ENCODE data around the gene LTB4R2.

DNA sequence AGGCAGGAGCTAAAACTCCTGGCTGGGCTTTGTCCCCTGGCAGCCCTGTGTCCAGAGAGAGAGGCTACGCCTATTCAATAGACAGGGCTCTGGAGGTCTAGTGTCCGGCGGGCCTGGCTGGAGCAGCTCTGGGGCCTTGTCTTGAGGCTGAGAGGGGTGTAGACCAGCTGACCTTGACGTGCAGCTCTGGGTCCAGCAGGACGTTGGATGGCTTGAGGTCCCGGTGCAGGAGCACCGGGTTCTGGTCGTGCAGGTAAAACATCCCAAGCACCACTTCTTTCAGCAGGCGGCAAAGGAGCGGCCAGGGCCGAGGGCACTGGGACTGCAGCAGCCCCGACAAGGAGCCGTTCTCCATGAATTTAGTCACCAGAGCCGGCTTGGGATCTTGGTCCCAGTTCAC, 28.9 kb downstream of the LTB4R2 start:
- TF ChIP-seq, protein P1, sequence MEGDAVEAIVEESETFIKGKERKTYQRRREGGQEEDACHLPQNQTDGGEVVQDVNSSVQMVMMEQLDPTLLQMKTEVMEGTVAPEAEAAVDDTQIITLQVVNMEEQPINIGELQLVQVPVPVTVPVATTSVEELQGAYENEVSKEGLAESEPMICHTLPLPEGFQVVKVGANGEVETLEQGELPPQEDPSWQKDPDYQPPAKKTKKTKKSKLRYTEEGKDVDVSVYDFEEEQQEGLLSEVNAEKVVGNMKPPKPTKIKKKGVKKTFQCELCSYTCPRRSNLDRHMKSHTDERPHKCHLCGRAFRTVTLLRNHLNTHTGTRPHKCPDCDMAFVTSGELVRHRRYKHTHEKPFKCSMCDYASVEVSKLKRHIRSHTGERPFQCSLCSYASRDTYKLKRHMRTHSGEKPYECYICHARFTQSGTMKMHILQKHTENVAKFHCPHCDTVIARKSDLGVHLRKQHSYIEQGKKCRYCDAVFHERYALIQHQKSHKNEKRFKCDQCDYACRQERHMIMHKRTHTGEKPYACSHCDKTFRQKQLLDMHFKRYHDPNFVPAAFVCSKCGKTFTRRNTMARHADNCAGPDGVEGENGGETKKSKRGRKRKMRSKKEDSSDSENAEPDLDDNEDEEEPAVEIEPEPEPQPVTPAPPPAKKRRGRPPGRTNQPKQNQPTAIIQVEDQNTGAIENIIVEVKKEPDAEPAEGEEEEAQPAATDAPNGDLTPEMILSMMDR (IDR thresholded peaks at IDR 0.05) = no peak
- TF ChIP-seq POLR2A (IDR thresholded peaks at IDR 0.05) = no peak

All from right lobe of liver (tissue), 4 donors.